Endothelial cell (in vitro differentiated cells): ENCODE data around the gene OPRD1. TPM values are rescaled to one million over a fixed set of nuclear protein-coding genes. Genes with fewer than 3 reads are reported as not detected.
A peak's percentile ranks its signal among the peaks of the same experiment; 100 is the strongest.

Experiments used
- DNase-seq: peaks from one replicate; pipeline ENCODE4 v3.0.0; 2021; ENCODE audit warnings: low spot score
- H3K27ac Mint-ChIP-seq: one replicate; pipeline ENCODE4 v1.8.0; 2021; ENCODE audit warnings: mixed read lengths, inconsistent platforms; ENCODE audit not compliant: unreplicated experiment
- H3K27me3 Mint-ChIP-seq: one replicate; pipeline ENCODE4 v1.8.0; 2021; ENCODE audit warnings: mild to moderate bottlenecking, moderate library complexity, mixed read lengths, inconsistent platforms; ENCODE audit not compliant: unreplicated experiment
- H3K36me3 Mint-ChIP-seq: one replicate; pipeline ENCODE4 v1.8.0; 2021; ENCODE audit warnings: mild to moderate bottlenecking, low read depth, mixed read lengths, inconsistent platforms; ENCODE audit not compliant: unreplicated experiment
- H3K4me1 Mint-ChIP-seq: one replicate; pipeline ENCODE4 v1.8.0; 2021; ENCODE audit warnings: mild to moderate bottlenecking, mixed read lengths, inconsistent platforms; ENCODE audit not compliant: unreplicated experiment
- H3K4me3 Mint-ChIP-seq: one replicate; pipeline ENCODE4 v1.8.0; 2021; ENCODE audit warnings: mild to moderate bottlenecking, mixed read lengths, inconsistent platforms; ENCODE audit not compliant: unreplicated experiment
- H3K9me3 Mint-ChIP-seq: one replicate; pipeline ENCODE4 v1.8.0; 2021; ENCODE audit warnings: mixed read lengths, inconsistent platforms; ENCODE audit not compliant: unreplicated experiment
- total RNA-seq: library from RNA; stranded (reverse); fragmentation: NEBNext Ultra II Directional; extraction: Animal tissue kit (Norgen Biotek cat#: 25700); gene quantifications from one replicate; pipeline ENCODE4 v1.2.1, GENCODE V29; 2021; ENCODE audit not compliant: unreplicated experiment
- TF ChIP-seq, protein P1 (sequence below): fragments of 200-600 bp; sonication (generic); IDR thresholded peaks from one replicate; pipeline ENCODE4 v1.5.0; 2021; ENCODE audit warnings: antibody characterized with exemption; ENCODE audit not compliant: unreplicated experiment

The OPRD1 gene
- total RNA-seq, 1 donor from 2014 or later: 9.7 TPM

DNA sequence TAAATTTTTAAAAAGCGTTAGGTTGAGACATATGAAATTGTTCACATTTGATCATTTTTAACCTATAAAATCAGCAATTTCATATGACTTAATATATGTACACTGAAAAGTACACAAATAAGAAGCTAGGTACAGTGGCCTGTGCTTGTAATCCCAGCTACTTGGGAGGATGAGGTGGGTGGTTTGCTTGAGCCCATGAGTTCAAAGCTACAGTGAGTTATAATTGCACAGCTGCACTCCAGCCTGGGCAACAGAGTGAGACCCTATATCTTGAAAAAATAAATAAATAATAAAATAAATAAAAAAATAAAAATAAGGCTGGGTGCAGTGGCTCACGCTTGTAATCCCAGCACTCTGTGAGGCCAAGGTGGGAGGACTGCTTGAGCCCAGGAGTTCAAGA is 97.2 kb downstream of the OPRD1 start:
- no peaks in the 10 kb centered on the region for H3K27me3 Mint-ChIP-seq
- TF ChIP-seq, protein P1, sequence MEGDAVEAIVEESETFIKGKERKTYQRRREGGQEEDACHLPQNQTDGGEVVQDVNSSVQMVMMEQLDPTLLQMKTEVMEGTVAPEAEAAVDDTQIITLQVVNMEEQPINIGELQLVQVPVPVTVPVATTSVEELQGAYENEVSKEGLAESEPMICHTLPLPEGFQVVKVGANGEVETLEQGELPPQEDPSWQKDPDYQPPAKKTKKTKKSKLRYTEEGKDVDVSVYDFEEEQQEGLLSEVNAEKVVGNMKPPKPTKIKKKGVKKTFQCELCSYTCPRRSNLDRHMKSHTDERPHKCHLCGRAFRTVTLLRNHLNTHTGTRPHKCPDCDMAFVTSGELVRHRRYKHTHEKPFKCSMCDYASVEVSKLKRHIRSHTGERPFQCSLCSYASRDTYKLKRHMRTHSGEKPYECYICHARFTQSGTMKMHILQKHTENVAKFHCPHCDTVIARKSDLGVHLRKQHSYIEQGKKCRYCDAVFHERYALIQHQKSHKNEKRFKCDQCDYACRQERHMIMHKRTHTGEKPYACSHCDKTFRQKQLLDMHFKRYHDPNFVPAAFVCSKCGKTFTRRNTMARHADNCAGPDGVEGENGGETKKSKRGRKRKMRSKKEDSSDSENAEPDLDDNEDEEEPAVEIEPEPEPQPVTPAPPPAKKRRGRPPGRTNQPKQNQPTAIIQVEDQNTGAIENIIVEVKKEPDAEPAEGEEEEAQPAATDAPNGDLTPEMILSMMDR: no peak
- no peak overlapping the region for H3K27ac Mint-ChIP-seq
- H3K4me3 Mint-ChIP-seq: no peak overlapping the region
- no peaks in the 10 kb centered on the region for H3K9me3 Mint-ChIP-seq
- no peak for DNase-seq
- peaks cover 3% of the 10 kb centered on the region for H3K4me1 Mint-ChIP-seq
- H3K36me3 Mint-ChIP-seq: peaks cover 12% of the 10 kb centered on the region

DNA sequence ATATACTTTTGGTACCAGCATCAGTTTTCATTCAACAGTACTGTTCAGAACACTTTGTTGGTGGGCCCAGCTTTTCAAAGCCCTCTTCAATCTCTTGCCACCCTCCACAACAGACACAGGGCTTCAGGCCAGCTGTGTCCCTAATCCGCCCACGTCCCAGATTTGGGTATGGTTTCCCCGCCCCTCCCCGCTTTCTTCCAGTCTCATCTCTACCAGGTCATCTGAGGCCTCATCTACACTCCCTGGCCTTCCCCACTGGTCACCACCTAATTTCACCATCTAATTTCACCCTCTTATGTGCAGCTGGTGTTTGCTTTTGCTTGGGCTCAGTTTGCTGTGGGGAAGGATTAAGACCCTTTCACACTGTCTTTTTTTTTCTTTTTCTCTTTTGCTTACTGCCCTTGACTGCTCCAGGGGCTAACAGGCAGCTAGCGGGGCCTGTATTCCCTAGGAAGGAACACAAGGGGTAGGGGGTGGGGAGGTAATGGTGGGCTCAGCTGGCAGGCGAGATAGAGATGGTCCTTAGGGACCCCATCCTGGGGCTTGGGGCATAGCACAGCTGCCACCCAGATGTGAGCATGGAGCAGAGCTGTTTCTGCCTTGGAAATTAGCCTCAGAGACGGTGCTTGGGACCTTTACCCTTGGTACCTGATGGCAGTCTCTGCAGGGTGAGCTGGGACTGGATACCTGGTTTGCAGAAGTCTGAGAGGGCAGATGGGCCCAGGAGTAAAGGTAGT is 98.6 kb downstream of the OPRD1 start:
- no peaks in the 10 kb centered on the region for H3K27me3 Mint-ChIP-seq

DNA sequence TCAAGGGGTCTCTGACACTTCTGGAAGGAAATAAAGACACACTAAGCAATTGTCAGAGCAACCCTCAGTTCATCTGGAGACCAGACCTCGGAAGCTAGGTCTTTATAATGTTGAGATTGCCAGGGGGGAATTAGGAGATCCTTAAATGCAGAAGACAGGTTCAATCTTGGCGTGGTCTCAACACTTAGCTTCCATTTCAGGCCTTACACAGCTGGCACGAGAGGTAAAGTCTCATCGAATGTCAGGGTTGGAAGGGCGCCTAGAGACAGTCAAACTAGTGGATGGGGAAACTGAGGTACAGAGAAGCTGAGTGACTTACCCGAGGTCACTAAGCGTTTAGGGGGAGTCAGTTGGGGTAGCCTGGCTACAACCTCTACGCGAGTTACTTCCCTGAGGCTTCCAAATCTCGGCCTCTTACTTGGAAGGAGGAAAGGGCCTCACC is 101.8 kb downstream of the OPRD1 start:
- Mint-ChIP-seq H3K36me3 (peaks cover 7% of the 10 kb centered on the region), H3K27ac (peak overlapping the region; percentile 72), H3K4me1 (peaks cover 12% of the 10 kb centered on the region), H3K4me3 (peak overlapping the region; percentile 85), H3K27me3 (no peaks in the 10 kb centered on the region), H3K9me3 (no peaks in the 10 kb centered on the region)
- TF ChIP-seq, protein P1: no peak
- DNase-seq: no peak

More for the DNA sequence above, 98.6 kb downstream of the OPRD1 start:
- no peaks in the 10 kb centered on the region for H3K9me3 Mint-ChIP-seq
- H3K27ac Mint-ChIP-seq: no peak overlapping the region
- no peak overlapping the region for H3K4me3 Mint-ChIP-seq
- TF ChIP-seq, protein P1: no peak
- no peak for DNase-seq
- H3K4me1 Mint-ChIP-seq: peaks cover 7% of the 10 kb centered on the region
- H3K36me3 Mint-ChIP-seq: peaks cover 12% of the 10 kb centered on the region

DNA sequence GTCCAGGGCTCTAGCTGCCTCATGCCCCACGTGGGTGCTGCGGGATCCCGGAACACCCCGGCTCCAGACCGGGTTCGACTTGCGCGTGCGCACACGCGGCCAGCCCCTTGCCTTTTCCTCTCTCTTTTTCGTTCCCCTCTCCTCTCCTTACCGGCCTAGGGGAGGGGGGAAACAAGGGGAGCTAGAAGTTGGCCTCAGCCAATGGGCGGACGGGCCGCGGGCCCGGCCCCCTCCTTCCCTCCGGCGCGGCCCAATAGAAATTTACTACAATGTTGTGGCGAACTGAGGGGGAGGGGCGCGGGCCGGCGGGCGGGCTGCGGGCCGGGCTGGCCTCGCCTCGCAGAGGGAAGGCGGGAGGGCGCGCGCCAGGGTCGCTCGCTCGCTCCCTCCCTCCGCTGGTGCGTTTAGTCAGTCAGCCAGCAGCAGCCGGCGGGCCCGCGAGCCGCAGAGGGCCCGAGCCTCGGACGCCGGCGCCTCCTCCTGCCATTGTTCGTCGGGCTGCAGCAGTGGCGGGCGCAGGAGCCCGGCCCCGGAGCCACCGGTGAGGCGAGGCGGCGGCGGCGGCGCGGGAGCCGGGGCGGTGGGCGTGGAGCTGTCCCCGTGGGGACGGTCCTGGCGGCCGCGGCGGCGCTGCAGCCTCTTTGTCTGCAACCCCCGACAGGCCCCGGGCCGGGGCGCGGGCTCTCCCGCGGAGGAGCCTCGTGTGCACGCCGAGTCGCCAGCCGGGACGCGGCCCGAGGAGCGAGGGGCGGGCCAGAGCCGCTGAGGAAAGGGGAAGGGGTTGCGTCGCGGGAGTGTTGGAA is 102.5 kb downstream of the OPRD1 start, which contains the start of gene EPB41:
Gene EPB41, plus strand, starts transcription at position 342 of the 803 bp plus-strand sequence. CDS start 72,869 bp downstream, outside the sequence.
- H3K27me3 Mint-ChIP-seq: no peaks in the 10 kb centered on the region
- H3K27ac Mint-ChIP-seq: peak within 1 kb of the TSS; percentile 72
- TF ChIP-seq, protein P1: no peak
- peaks cover 7% of the 10 kb centered on the region for H3K36me3 Mint-ChIP-seq
- peak; percentile 92 for DNase-seq
- H3K4me3 Mint-ChIP-seq: peak within 1 kb of the TSS; percentile 97
- H3K4me1 Mint-ChIP-seq: peaks cover 12% of the 10 kb centered on the region
- H3K9me3 Mint-ChIP-seq: no peaks in the 10 kb centered on the region
